Epithelial cell of prostate (primary cell): ENCODE results near the gene PHLPP2.

ENCODE experiments used
- DNase-seq: peaks from one replicate; pipeline ENCODE4 v3.0.0-alpha.2; 2011; ENCODE audit warnings: low read depth, low spot score
- H3K27ac ChIP-seq: fragments of 450-650 bp; 2 replicates; pipeline ENCODE4 v1.5.1; 2017; ENCODE audit warnings: mild to moderate bottlenecking

Gene PHLPP2, protein sequence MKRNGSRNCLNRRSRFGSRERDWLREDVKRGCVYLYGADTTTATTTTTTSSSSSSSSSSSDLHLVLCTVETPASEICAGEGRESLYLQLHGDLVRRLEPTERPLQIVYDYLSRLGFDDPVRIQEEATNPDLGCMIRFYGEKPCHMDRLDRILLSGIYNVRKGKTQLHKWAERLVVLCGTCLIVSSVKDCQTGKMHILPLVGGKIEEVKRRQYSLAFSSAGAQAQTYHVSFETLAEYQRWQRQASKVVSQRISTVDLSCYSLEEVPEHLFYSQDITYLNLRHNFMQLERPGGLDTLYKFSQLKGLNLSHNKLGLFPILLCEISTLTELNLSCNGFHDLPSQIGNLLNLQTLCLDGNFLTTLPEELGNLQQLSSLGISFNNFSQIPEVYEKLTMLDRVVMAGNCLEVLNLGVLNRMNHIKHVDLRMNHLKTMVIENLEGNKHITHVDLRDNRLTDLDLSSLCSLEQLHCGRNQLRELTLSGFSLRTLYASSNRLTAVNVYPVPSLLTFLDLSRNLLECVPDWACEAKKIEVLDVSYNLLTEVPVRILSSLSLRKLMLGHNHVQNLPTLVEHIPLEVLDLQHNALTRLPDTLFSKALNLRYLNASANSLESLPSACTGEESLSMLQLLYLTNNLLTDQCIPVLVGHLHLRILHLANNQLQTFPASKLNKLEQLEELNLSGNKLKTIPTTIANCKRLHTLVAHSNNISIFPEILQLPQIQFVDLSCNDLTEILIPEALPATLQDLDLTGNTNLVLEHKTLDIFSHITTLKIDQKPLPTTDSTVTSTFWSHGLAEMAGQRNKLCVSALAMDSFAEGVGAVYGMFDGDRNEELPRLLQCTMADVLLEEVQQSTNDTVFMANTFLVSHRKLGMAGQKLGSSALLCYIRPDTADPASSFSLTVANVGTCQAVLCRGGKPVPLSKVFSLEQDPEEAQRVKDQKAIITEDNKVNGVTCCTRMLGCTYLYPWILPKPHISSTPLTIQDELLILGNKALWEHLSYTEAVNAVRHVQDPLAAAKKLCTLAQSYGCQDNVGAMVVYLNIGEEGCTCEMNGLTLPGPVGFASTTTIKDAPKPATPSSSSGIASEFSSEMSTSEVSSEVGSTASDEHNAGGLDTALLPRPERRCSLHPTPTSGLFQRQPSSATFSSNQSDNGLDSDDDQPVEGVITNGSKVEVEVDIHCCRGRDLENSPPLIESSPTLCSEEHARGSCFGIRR (N-terminal part only)

DNA sequence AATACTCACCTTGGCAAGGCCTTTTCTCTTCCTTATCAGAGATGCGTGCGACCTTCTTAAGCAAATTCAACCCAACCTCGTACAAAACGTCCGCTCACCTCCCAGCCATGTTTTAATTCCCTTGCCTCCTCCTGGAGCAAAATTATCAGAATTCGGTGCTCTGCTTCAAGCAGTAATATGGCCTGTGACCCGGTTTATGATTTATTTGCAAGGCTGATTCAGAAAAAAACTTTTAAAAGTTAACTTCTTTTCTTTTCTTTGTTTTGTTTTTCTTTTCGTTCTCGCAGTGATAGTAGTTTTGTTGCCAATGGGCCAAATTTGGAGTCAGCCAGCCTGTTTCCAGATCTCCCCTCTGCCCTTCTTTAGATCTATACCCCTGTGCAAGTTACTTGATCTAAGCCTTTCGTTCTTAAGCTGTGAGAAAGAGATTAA lies at the start of gene PHLPP2:
Gene PHLPP2, minus strand, starts transcription at position 382 of the 432 bp plus-strand sequence. CDS start 9,906 bp downstream, outside the sequence.
- DNase-seq: no peak
- peak within 1 kb of the TSS; percentile 60 for H3K27ac ChIP-seq

DNA sequence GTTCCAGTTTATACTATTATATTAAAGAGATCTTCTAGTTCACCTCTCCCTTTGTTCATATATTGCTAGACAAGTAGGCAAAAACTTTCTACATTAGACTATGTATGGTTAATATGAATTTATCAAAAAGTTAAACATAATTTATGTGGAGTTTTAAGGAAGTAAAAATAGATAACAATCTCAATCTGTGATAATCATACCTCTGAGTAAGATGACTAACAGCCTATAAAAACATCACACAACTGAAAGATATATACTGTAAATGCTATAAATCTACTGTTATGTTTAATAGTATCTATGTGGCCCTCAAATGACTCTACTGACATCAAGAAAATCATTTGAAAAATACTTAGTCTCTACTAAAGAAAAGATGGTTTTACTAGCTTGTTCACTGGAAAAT lies 47.1 kb upstream of the PHLPP2 start:
- no peak for DNase-seq
- H3K27ac ChIP-seq: no peak overlapping the region

DNA sequence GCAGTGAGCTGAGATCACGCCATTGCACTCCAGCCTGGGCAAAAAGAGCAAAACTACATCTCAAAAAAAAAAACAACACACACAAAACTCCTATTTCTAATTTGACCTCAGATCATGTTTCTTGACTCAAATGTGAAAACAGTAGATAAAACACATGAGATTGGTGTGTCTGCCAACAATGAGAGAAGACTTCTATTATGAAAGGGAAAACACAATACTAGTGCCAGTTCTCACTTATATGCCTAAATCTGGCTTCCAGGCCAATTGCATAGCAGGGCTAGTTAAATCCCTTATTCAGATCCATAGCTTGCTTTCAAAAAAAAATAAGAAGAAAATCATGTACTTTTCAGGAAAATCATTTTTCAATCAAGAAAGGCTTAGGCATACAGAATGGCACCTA lies 44.7 kb upstream of the PHLPP2 start:
- DNase-seq: no peak
- H3K27ac ChIP-seq: no peak overlapping the region

DNA sequence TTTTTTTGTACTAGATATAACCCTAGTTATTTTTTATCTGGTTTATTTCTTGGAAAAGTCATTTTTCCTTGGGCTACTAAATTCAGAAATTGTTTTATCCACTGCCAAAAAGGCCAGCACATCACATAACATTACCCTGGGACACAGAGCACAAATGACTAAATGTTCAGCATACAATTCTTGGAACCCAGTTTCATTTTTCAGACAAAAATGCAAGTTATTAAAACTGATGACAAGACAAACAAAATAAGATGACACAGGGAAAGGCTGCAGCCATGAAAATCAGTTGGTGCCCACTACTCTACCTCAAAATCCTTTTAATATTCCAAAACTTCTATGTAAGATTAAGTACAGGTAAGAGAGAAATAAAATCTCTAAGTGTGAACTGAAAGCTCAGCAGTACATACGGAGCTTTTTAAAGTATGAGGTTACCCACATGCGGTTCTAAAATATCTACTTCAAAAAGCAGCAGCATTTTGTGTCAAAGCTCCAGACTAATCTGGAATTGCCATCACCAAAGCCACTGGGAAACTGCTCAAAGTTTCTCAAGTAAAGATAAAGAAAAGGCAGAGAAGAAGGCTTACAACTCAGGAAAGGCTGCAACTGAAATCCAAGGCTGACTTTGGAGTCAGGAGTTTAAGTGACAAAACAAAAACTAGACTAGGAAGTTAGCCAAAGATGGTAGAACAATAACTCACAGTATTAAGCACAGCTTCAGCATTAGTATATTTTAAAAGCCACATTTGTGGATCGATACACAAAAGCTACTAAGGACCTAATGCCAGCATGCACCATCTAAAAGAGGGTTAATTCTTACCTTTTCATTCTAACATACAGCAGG lies 42.8 kb upstream of the PHLPP2 start:
- DNase-seq: no peak
- no peak overlapping the region for H3K27ac ChIP-seq

DNA sequence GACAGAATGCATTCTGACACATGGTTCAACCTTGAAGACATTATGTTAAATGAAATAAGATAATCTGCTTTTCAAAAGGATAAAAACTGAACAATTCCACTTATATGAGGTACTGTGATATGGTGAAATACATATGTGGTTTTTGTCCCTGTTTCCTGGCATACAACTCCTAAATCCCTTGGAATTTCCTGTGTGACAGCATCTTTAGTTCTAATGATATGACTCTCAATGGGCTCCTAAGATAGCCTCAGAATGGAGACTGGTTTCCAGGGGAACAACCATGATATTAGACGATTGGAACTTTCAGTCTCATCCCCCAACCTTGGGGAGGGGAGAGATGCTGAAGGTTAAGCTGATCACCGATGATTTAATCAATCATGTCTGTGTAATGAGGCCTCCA lies 37.7 kb upstream of the PHLPP2 start:
- DNase-seq: no peak
- no peak overlapping the region for H3K27ac ChIP-seq

DNA sequence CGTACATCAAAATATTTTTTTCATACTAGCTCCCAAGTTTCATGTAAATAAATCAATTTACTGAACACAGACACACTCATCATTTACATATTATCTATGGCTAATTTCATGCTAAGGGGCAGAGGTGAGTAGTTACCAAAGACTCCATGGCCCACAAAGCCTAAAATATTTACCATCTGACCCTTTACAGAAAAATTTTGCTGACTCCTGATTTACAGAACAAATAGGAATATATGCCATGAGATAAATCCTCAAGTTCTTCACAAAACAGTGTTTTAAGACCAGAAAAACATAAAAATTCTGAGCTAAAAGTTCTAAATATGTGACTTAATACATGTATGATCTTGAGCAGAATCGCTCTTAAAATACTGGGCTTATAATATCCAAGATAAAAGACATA lies 36.6 kb upstream of the PHLPP2 start:
- no peak overlapping the region for H3K27ac ChIP-seq
- no peak for DNase-seq

DNA sequence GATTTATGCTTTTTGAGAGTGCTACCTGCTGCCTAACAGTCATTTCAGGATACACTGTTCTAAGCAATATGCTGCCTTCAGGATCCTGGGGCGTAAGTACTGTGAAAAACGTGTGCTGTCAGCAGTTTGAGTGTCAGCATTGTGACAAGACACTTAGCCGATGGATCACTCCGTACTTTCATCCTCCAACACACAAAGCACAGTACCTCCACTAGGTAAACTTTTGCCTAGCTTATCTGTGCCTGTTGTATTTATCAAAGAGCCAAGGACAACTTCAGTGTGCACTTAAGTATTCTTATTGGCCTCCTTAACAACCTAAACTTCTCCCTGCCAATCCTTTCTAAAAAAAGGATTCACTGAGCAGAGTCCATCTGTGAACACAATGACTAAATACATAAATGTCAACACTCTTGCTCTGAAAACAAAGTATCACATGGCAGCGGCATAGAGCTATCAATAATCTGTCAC lies 33.8 kb upstream of the PHLPP2 start:
- no peak for DNase-seq
- H3K27ac ChIP-seq: no peak overlapping the region

DNA sequence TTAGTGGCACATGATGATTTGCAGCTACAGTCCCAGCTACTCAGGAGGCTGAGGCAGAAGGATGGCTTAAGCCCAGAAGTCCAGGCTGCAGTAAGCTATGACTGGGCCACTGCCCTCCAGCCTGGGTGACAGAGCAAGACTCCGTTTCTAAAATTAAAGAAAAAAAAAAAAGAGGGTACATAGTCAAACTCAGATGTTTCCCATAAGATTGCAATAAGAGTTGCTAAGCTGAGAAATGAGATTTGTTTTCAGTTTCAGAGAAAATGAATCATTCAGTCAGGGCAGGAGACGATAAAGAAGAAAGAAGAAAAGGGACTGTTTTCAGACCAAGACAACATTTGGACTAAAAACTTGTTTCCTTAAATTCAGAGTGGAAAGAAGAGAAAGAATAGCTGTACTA lies 30.2 kb upstream of the PHLPP2 start:
- H3K27ac ChIP-seq: no peak overlapping the region
- no peak for DNase-seq

DNA sequence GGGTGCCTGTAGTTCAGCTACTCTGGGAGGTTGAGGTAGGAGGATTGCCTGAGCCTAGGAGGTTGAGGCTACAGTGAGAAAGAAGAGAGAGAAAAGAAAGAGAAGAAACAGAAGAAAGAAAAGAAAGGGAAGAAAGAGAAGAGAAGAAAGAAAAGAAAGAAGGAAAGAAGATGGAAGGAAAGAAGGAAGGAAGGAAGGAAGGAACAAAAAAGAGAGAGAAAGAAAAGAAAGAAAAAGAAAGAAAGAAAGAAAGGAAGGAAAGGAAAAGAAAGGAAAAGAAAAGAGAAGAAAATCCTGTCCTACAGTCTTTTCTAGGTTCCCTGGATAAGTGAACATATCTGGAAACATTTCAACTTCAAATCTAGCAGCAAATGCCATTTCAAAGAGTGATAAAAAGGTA lies 29.6 kb upstream of the PHLPP2 start:
- no peak for DNase-seq
- no peak overlapping the region for H3K27ac ChIP-seq

DNA sequence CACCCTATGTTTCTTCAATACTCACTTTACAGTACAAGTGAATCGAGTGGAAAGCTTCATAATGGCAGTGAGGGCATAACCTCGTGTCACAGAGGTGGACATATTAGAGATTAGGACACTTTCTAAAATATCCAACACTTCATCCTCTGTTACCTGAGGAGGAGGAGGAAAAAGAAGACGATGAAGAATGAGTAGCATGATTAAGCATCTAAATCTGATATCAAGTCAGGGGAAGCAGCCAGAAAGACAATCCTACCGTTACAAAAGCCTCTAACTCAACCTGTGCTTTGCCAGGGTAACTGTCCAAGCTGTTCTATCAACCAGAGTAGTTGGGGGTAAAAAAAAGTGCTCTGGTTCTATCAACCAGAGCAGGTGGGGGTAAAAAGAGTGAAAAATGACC lies 23.7 kb upstream of the PHLPP2 start:
- no peak overlapping the region for H3K27ac ChIP-seq
- no peak for DNase-seq

DNA sequence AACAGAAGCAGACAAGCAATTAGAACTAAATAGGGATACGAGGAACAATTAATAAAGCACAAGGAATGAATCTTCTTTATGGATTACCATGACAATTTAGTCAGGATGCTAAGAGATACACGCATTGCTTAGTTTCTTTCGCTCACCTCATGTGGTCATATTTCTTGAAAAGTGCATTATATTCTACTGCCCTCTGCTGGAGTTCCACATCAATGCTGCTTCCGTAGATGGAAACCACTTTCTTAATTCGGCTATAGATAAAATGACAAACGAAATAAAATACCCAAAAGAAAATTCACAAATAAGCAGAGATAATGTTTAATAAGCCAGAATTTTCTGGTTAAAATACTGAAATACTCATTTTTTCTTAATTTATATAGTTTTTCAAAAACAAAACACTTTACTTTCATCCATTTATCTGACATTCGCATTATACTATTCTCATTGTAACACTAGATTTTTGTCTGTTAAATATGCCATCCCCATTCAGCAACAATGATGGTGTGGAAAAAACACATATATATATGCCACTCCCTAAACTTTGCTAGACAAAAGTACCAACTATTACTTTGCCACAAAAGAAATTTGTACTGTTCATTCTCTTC lies 22.0 kb upstream of the PHLPP2 start:
- no peak for DNase-seq
- H3K27ac ChIP-seq: no peak overlapping the region

DNA sequence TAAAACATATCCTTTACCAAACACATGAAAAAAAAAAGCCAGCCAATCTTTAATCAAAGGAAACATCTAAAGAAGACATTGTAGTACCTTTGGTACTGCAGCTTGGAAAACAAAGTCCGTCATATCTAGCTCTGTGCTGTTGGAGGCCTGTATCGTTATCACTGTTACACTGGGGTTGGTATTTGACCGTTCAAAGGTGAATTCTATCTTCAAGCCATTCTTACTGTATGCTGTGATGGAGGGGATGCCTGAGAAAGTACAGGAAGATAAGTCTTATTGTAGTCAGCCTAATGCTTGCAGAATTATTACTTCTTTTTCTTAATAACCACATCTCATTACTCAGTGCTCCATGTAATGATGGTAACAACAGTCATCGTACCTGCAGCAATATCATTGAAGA lies 14.4 kb upstream of the PHLPP2 start:
- no peak overlapping the region for H3K27ac ChIP-seq
- DNase-seq: no peak

DNA sequence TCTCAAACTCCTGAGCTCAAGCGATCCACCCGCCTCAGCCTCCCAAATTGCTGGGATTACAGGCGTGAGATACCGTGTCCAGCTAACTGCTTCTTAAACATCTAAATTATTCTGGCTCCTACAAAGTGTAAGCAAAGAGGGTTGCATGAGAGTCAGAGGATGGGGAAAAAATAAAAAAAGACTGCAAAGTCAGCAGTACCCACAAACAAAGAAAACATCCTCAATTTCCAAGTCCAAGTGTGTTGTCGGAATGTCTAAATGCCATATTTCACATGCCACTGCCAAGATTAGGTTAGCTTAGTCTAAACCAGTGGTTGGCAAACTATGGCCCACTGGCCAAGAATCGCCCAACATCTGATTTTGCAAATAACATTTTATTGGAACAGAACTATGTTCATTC lies 13.0 kb upstream of the PHLPP2 start:
- no peak for DNase-seq
- H3K27ac ChIP-seq: no peak overlapping the region

DNA sequence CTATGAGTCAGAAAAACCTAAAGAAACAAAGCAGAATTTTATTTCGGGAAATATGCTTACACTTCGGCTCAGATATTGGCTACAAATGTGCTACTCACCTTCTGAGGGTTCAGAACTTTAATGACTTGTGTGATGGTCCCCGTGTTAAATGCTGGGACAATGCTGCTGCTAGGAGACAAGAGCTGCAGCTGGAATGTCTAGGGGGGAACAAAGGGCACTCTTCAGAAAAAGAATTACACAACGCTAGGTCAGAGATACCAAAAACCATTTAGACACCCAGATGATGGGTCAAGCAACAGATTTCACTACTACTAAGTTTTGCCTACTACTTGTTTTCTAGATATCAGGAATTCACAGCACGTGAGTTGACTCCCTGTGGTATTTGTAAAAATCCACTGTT lies 10.0 kb upstream of the PHLPP2 start:
- H3K27ac ChIP-seq: no peak overlapping the region
- no peak for DNase-seq

DNA sequence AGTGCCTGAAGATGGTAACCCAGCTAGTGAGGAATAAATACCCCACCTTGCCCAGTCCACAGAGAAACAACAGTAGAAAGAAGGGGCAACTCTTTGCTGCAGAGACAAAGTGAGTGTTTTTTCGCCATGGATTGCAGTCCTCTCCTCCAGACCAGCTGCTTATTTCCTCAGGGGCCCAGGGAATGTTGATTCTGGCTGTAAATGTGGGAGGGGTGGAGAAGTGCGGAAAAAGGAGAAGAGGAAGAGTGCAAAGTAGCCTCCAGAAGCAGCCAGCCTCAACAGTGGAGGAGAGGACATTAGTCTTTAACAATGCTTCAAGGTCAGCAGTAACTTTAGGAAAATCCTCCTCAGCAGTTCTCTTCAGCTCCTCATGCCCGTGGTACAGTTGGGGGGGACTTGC lies 8.1 kb upstream of the PHLPP2 start:
- H3K27ac ChIP-seq: no peak overlapping the region
- DNase-seq: no peak

DNA sequence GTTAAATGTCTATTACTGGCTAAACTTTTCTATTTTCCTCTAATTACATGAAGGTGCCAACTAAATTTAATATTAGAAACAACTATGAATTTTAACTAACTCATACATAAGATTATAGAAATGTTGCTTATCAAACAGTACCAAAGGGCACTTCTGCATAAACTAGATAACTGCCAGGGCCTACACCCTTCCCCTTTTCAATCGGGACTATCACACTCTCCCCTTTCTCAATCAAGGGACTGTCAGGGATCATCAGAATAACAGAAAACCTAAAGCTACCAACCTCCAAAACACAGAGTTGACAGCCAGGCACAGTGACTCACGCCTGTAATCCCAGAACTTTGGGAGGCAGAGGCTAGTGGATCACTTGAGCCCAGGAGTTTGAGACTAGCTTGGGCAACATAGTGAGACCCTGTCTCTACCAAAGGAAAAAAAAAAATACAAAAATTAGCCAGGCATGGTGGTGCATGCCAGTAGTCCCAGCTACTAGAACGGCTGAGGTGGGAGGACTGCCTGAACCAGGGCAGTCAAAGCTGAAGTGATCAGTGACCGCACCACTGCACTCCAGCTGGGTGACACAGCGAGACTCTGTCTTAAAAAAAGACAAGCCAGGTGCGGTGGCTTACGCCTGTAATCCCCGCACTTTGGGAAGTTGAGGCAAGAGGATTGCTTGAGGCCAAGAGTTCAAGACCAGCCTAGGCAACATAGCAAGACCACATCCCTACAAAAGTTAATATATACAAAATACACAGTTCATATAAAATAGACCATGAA lies 3.2 kb upstream of the PHLPP2 start:
- no peak overlapping the region for H3K27ac ChIP-seq
- no peak for DNase-seq

DNA sequence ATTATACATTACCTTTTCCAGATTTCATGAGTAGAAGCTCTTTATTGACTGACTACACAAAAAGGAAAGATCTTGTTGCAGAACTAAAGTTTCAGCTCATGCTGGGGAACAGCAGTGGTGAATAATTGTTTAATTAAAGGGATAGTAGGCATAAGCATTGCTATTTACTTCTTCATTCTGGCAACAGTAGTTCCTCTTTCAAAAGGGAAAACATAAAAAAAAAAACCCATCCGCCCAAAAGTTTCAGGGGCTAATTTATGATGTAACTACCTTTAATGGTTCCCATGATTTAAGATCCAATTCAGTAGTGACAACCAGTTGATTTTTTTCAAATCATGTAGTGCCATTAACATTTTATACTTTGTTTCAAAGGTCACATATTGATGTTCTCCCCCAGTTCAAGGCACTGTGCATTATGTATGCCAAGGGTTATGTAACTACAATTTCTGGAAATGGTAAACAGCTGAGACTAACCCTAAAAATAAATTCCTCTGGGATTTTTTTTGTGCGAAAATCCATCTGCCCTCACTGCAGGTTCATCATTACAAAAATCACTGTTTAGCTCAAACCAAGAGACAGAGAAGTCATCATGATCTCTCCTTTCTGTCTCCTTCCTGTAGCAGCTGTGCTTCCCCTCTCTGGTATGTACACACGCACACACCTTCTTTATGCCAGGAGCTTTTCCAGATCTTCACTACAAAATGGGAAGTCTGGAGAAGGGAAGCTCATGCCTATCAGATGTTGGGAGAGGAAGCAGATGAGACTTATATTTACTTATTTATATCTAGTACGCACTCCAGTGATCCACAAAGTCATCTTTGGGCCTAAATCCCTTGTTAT lies 2.2 kb upstream of the PHLPP2 start:
- DNase-seq: no peak

More for the DNA sequence above, 2.2 kb upstream of the PHLPP2 start:
- no peak overlapping the region for H3K27ac ChIP-seq
